ENCODE results near the gene EPHB3. TPM values are rescaled to one million over a fixed set of nuclear protein-coding genes. Genes with fewer than 3 reads are reported as not detected.

Gene EPHB3
- total RNA-seq, 1 donor from 2014 or later = 13.4 TPM

DNA sequence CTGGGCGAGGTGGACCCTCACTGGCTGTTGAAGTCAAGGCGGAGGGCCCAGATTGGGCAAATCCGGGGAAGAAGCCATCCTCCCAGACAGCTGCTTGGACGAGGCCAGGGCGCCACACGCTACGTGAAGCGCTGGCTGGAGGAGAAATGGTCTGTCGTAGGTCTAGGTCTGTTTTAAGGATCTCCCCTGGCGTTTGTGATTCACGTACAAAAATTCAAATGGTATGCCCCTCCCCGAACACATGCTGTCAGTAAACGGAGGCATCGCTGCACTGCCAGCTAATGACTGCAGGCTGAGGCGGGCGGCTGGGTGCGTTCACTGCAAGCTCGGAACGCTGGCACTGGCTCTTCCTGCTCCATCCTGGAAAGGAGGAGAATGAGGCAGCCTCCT is 69.9 kb downstream of the EPHB3 start:
- no peak for DNase-seq (ENCODE audit: low read depth, low spot score)
- no peaks in the 10 kb centered on the region for H3K9me3 Mint-ChIP-seq
- no peaks in the 10 kb centered on the region for H3K27me3 Mint-ChIP-seq (ENCODE audit: low read depth)
- H3K27ac Mint-ChIP-seq (ENCODE audit: unreplicated experiment) = no peak overlapping the region
- H3K4me1 Mint-ChIP-seq = peaks cover 53% of the 10 kb centered on the region
- H3K36me3 Mint-ChIP-seq (ENCODE audit: low read depth) = no peaks in the 10 kb centered on the region
- H3K4me3 Mint-ChIP-seq = no peak overlapping the region
- no peak for TF ChIP-seq CTCF (conservative IDR thresholded peaks at IDR 0.05)

Other genes starting within 250 kb of the EPHB3 start
- 520 and 529 TPM in 2 replicates for gene EIF4G1, start 247.2 kb upstream of the EPHB3 start, total RNA-seq
- gene FAM131A, start 224.2 kb upstream of the EPHB3 start, total RNA-seq = 17.4 and 19.7 TPM in 2 replicates
- 23.6 and 27.8 TPM in 2 replicates for gene CLCN2, start 200.2 kb upstream of the EPHB3 start, total RNA-seq
- 94.5 and 98.9 TPM in 2 replicates for gene POLR2H, start 200.1 kb upstream of the EPHB3 start, total RNA-seq
- 0.55 and 0.98 TPM in 2 replicates for gene THPO, start 183.6 kb upstream of the EPHB3 start, total RNA-seq
- gene CHRD, start 181.7 kb upstream of the EPHB3 start, total RNA-seq = 3.2 and 4.0 TPM in 2 replicates
- 76.3 and 80.3 TPM in 2 replicates for gene MAGEF1, start 150.3 kb downstream of the EPHB3 start, total RNA-seq